GOT3 (cell line): ENCODE data around the gene GABRE.
"Not testable (repeated sequence)": the region's sequence is repeated elsewhere in the genome, so short reads cannot be mapped to it uniquely, and the experiment has no call there.

Experiments used
- DNase-seq: peaks from one replicate; lab custom pipeline; 2025; ENCODE audit warnings: mixed read lengths; lab: John Stamatoyannopoulos, UW

GABRE gene

GRCh38 chrX:151966236-151966635 lies 8.2 kb downstream of the GABRE start:
- DNase-seq = no peak

GRCh38 chrX:151962034-151962433 lies 12.4 kb downstream of the GABRE start:
- DNase-seq = no peak

- DNase-seq = no peak
These were observed 16.4 kb downstream of the GABRE start for GRCh38 chrX:151958101-151958500.

- no peak for DNase-seq
These were observed 19.7 kb downstream of the GABRE start for GRCh38 chrX:151954730-151955129.

- no peak for DNase-seq
These were observed 36.3 kb downstream of the GABRE start for GRCh38 chrX:151938172-151938571.

- no peak for DNase-seq
These were observed 39.1 kb downstream of the GABRE start for GRCh38 chrX:151935358-151935757.

- no peak for DNase-seq
These were observed 45.4 kb downstream of the GABRE start for GRCh38 chrX:151929126-151929525.

GRCh38 chrX:151923648-151924047 lies 50.8 kb downstream of the GABRE start:
- DNase-seq = no peak

- no peak for DNase-seq
These were observed 51.8 kb downstream of the GABRE start for GRCh38 chrX:151922692-151923091.

- no peak for DNase-seq
These were observed 52.6 kb downstream of the GABRE start for GRCh38 chrX:151921866-151922265.

- no peak for DNase-seq
These were observed 53.2 kb downstream of the GABRE start for GRCh38 chrX:151921292-151921691.

GRCh38 chrX:151920530-151920929 lies 53.9 kb downstream of the GABRE start:
- DNase-seq = no peak

GRCh38 chrX:151920101-151920500 lies 54.4 kb downstream of the GABRE start:
- DNase-seq = no peak

GRCh38 chrX:151919610-151920009 lies 54.9 kb downstream of the GABRE start:
- DNase-seq = no peak

GRCh38 chrX:151918736-151919135 lies 55.7 kb downstream of the GABRE start:
- DNase-seq = not testable (repeated sequence)

- no peak for DNase-seq
These were observed 61.7 kb downstream of the GABRE start, which contains the start of gene MAGEA4 for GRCh38 chrX:151912780-151913179. TSS of gene MAGEA4 (plus strand) at chrX:151912889. CDS start at chrX:151923665, 10,776 bp downstream.

GRCh38 chrX:151912221-151912620 lies 62.3 kb downstream of the GABRE start:
- no peak for DNase-seq

GRCh38 chrX:151904989-151905388 lies 69.5 kb downstream of the GABRE start:
- no peak for DNase-seq
